Tibial nerve (tissue), 4 donors: Measurements from ENCODE around the gene EMP2. TPM values are rescaled to one million over a fixed set of nuclear protein-coding genes. Genes with fewer than 3 reads are reported as not detected.

ENCODE experiments used
- DNase-seq, 2 donors: peaks; one replicate each; pipeline ENCODE4 v3.0.0-alpha.2; 2019; ENCODE audit warnings: low spot score in 2 of 2
- H3K27ac ChIP-seq, 4 donors: fragments of 200-600 bp; sonication (generic) in 3 of 4; one replicate each; pipeline ENCODE4 v1.5.1; 2017 to 2019; ENCODE audit warnings: mild to moderate bottlenecking in 1 of 4
- H3K27me3 ChIP-seq, 2 donors: fragments of 200-600 bp; sonication (generic) in 1 of 2; one replicate each; pipeline versions ENCODE4 v1.5.1 to v1.6.0; 2017 to 2019
- H3K36me3 ChIP-seq, 3 donors: fragments of 200-600 bp; sonication (generic); one replicate each; pipeline ENCODE4 v1.5.1; 2018 to 2019
- H3K4me1 ChIP-seq, 4 donors: fragments of 200-600 bp; sonication (generic) in 3 of 4; one replicate each; pipeline ENCODE4 v1.5.1; 2017 to 2019
- H3K4me3 ChIP-seq, 4 donors: fragments of 200-600 bp; sonication (generic) in 3 of 4; one replicate each; pipeline ENCODE4 v1.5.1; 2017 to 2019; ENCODE audit warnings: mild to moderate bottlenecking in 1 of 4, moderate library complexity in 1 of 4
- H3K9me3 ChIP-seq, 4 donors: fragments of 200-600 bp; sonication (generic) in 3 of 4; one replicate each; pipeline ENCODE4 v1.5.1; 2017 to 2019
- POLR2A ChIP-seq, 2 donors: fragments of 450-650 bp; IDR thresholded peaks; one replicate each; pipeline ENCODE4 v1.6.1; 2017; ENCODE audit warnings: antibody characterized with exemption in 2 of 2, mild to moderate bottlenecking in 2 of 2, moderate library complexity in 2 of 2
- WGBS, 2 donors: methylation state at CpG; one replicate each; pipeline ENCODE4 v1.1.5; 2018; 5-methylcytosine and 5-hydroxymethylcytosine counted together
- small RNA-seq: library from RNA; depleted of rRNA; stranded (forward); fragments of <200 nt; gene quantifications from one replicate; pipeline ENCODE3, GENCODE V24; 2016
- total RNA-seq, 4 donors: library from RNA; depleted of rRNA; stranded (reverse); fragments of >200 nt; gene quantifications; one replicate each; pipeline ENCODE4 v1.1.0, GENCODE V29; 2016

EMP2 gene
- total RNA-seq, 4 donors from 2014 or later, result 60.5 to 72.1 (median 65.5) TPM

GRCh38 chr16:10480151-10480550, 100.2 kb downstream of the EMP2 start:
- no peak overlapping the region for H3K27ac ChIP-seq
- TF ChIP-seq POLR2A (IDR thresholded peaks at IDR 0.05), result no peak
- H3K4me1 ChIP-seq, result no peaks in the 10 kb centered on the region
- H3K36me3 ChIP-seq, result peaks cover 0 to 60% (median 3%) of the 10 kb centered on the region in 3 donors
- 87 to 95% methylated on average over 1 to 2 of the region's 2 CpGs for WGBS, 2 donors
- H3K9me3 ChIP-seq, result peaks cover 0 to 4% (median 0%) of the 10 kb centered on the region in 4 donors
- H3K4me3 ChIP-seq, result no peak overlapping the region
- H3K27me3 ChIP-seq, result no peaks in the 10 kb centered on the region
- DNase-seq, result no peak

Small RNA genes lying within 50 kb of the gene (small RNA-seq; reads per million reads assigned to genes)
- not detected for gene RNU6-633P

Other genes with a start within 250 kb of the EMP2 start
- gene ATF7IP2, start 194.5 kb downstream of the EMP2 start, total RNA-seq, result 1 to 10 TPM; 2.4 to 4.8 (median 4.4) TPM
- not detected for gene TEKT5, start 114.3 kb upstream of the EMP2 start, total RNA-seq
- gene NUBP1, start 163.2 kb upstream of the EMP2 start, total RNA-seq, result 10 to 100 TPM; 13.6 to 20.5 (median 17.2) TPM
- 1 to 10 TPM in 1 of 4 donors, under 1 TPM in 2, not detected in 1; 0.20 to 3.1 (median 0.60) TPM for gene TVP23A, start 238.2 kb upstream of the EMP2 start, total RNA-seq